CD4-positive, alpha-beta T cell treated with Interleukin-12 subunit alpha and Interleukin-12 subunit beta, for 1 hour (primary cell): ENCODE measurements around the gene LRRC1.
A peak's percentile ranks its signal among the peaks of the same experiment; 100 is the strongest.

ENCODE experiments used
- DNase-seq: peaks from one replicate; pipeline ENCODE4 v3.0.0-alpha.2; 2020

The LRRC1 gene

GRCh38 chr6:53851561-53851960 lies 56.8 kb downstream of the LRRC1 start:
- no peak for DNase-seq

- DNase-seq: no peak
These were observed 58.0 kb downstream of the LRRC1 start for GRCh38 chr6:53852805-53853204.

GRCh38 chr6:53854843-53855567 lies 60.2 kb downstream of the LRRC1 start:
- DNase-seq: peak; percentile 32

- no peak for DNase-seq
These were observed 61.1 kb downstream of the LRRC1 start for GRCh38 chr6:53855940-53856339.

- no peak for DNase-seq
These were observed 62.7 kb downstream of the LRRC1 start for GRCh38 chr6:53857318-53858094.

- DNase-seq: no peak
These were observed 63.4 kb downstream of the LRRC1 start for GRCh38 chr6:53858196-53858595.

- DNase-seq: no peak
These were observed 64.1 kb downstream of the LRRC1 start for GRCh38 chr6:53858913-53859312.

GRCh38 chr6:53860511-53860910 lies 65.7 kb downstream of the LRRC1 start:
- DNase-seq: no peak

GRCh38 chr6:53861518-53861917 lies 66.7 kb downstream of the LRRC1 start:
- DNase-seq: no peak

- DNase-seq: no peak
These were observed 68.1 kb downstream of the LRRC1 start for GRCh38 chr6:53862662-53863462.

GRCh38 chr6:53864781-53865180 lies 70.0 kb downstream of the LRRC1 start:
- no peak for DNase-seq

- no peak for DNase-seq
These were observed 71.4 kb downstream of the LRRC1 start for GRCh38 chr6:53866226-53866625.

- DNase-seq: no peak
These were observed 73.8 kb downstream of the LRRC1 start for GRCh38 chr6:53868626-53869025.

- DNase-seq: no peak
These were observed 75.2 kb downstream of the LRRC1 start for GRCh38 chr6:53869964-53870363.

- DNase-seq: no peak
These were observed 79.1 kb downstream of the LRRC1 start for GRCh38 chr6:53873922-53874321.

GRCh38 chr6:53874964-53875363 lies 80.2 kb downstream of the LRRC1 start:
- DNase-seq: no peak

- no peak for DNase-seq
These were observed 82.3 kb downstream of the LRRC1 start for GRCh38 chr6:53877151-53877550.

GRCh38 chr6:53878808-53879207 lies 84.0 kb downstream of the LRRC1 start:
- no peak for DNase-seq

- no peak for DNase-seq
These were observed 84.8 kb downstream of the LRRC1 start for GRCh38 chr6:53879608-53880007.

- no peak for DNase-seq
These were observed 92.5 kb downstream of the LRRC1 start for GRCh38 chr6:53887316-53887715.

GRCh38 chr6:53888931-53889330 lies 94.1 kb downstream of the LRRC1 start:
- DNase-seq: no peak

GRCh38 chr6:53889365-53889764 lies 94.6 kb downstream of the LRRC1 start:
- no peak for DNase-seq

GRCh38 chr6:53892707-53893106 lies 97.9 kb downstream of the LRRC1 start:
- no peak for DNase-seq

GRCh38 chr6:53894091-53894490 lies 99.3 kb downstream of the LRRC1 start:
- DNase-seq: peak; percentile 17
